SK-N-SH (cell line): ENCODE results near the gene AHCYL1.

Experiments
- CHD2 ChIP-seq: fragments of 150-350 bp; IDR thresholded peaks from 2 replicates; pipeline ENCODE4 v1.6.1; 2018; ENCODE audit warnings: low read length; ENCODE audit not compliant: partially characterized antibody
- ELF1 ChIP-seq: IDR thresholded peaks from 2 replicates; pipeline ENCODE4 v1.4.0; 2012
- EZH2phosphoT487 ChIP-seq: fragments of 200-600 bp; sonication (generic); IDR thresholded peaks from 2 replicates; pipeline ENCODE4 v1.6.1; 2017; ENCODE audit warnings: low read depth, mixed run types, mild to moderate bottlenecking, antibody characterized with exemption, moderate library complexity, borderline replicate concordance
- FOSL2 ChIP-seq: IDR thresholded peaks from 2 replicates; pipeline ENCODE4 v1.4.0; 2012; ENCODE audit warnings: low read depth, mild to moderate bottlenecking, moderate library complexity, borderline replicate concordance
- FOXM1 ChIP-seq: IDR thresholded peaks from 2 replicates; pipeline ENCODE4 v1.4.0; 2012; ENCODE audit warnings: low read depth, mild to moderate bottlenecking
- JUND ChIP-seq: IDR thresholded peaks from 2 replicates; pipeline ENCODE4 v1.4.0; 2012
- NFIC ChIP-seq: IDR thresholded peaks from 2 replicates; pipeline ENCODE4 v1.4.0; 2012; ENCODE audit warnings: borderline replicate concordance
- NRF1 ChIP-seq: IDR thresholded peaks from 2 replicates; pipeline ENCODE4 v1.6.1; 2012; ENCODE audit warnings: low read depth, mild to moderate bottlenecking, low read length
- POLR2AphosphoS5 ChIP-seq: IDR thresholded peaks from 2 replicates; pipeline ENCODE4 v1.6.1; 2012; ENCODE audit warnings: low read depth, low read length
- SIN3A ChIP-seq: IDR thresholded peaks from 2 replicates; pipeline ENCODE4 v1.6.1; 2012; ENCODE audit warnings: low read depth, mild to moderate bottlenecking, low read length, moderate library complexity, borderline replicate concordance
- SMC3 ChIP-seq: IDR thresholded peaks from 2 replicates; pipeline ENCODE4 v1.6.1; 2012; ENCODE audit warnings: low read depth, low read length, improper control_type of control experiment
- TEAD4 ChIP-seq: IDR thresholded peaks from 2 replicates; pipeline ENCODE4 v1.4.0; 2012; ENCODE audit warnings: mild to moderate bottlenecking, borderline replicate concordance; ENCODE audit not compliant: insufficient read depth
- TF ChIP-seq, protein P1 (sequence below): fragments of 200-600 bp; sonication (generic); IDR thresholded peaks from 2 replicates; pipeline ENCODE4 v1.6.1; 2017; ENCODE audit warnings: antibody characterized with exemption, mild to moderate bottlenecking, moderate library complexity

GRCh38 chr1:109989506-109990301, 5.1 kb downstream of the AHCYL1 start:
- TF ChIP-seq NRF1, result no peak
- TF ChIP-seq, protein P1, sequence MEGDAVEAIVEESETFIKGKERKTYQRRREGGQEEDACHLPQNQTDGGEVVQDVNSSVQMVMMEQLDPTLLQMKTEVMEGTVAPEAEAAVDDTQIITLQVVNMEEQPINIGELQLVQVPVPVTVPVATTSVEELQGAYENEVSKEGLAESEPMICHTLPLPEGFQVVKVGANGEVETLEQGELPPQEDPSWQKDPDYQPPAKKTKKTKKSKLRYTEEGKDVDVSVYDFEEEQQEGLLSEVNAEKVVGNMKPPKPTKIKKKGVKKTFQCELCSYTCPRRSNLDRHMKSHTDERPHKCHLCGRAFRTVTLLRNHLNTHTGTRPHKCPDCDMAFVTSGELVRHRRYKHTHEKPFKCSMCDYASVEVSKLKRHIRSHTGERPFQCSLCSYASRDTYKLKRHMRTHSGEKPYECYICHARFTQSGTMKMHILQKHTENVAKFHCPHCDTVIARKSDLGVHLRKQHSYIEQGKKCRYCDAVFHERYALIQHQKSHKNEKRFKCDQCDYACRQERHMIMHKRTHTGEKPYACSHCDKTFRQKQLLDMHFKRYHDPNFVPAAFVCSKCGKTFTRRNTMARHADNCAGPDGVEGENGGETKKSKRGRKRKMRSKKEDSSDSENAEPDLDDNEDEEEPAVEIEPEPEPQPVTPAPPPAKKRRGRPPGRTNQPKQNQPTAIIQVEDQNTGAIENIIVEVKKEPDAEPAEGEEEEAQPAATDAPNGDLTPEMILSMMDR, result no peak
- TF ChIP-seq POLR2AphosphoS5, result no peak
- TF ChIP-seq SIN3A, result no peak
- TF ChIP-seq CHD2, result no peak
- no peak for TF ChIP-seq NFIC
- no peak for TF ChIP-seq EZH2phosphoT487
- TF ChIP-seq JUND, result no peak
- TF ChIP-seq SMC3, result no peak
- TF ChIP-seq ELF1, result no peak
- no peak for TF ChIP-seq FOSL2
- TF ChIP-seq TEAD4, result no peak
- TF ChIP-seq FOXM1, result no peak
